Endodermal cell (in vitro differentiated cells): ENCODE measurements around the gene KIF2A. TPM values are rescaled to one million over a fixed set of nuclear protein-coding genes. Genes with fewer than 3 reads are reported as not detected.

Experiments
- DNase-seq: peaks from one replicate; pipeline ENCODE4 v3.0.0-alpha.2; 2017
- H3K27ac ChIP-seq: 2 replicates; pipeline ENCODE4 v1.5.1; 2013; ENCODE audit warnings: mild to moderate bottlenecking, low read depth, low read length, moderate library complexity
- H3K27me3 ChIP-seq: 2 replicates; pipeline ENCODE4 v1.6.1; 2013; ENCODE audit warnings: mild to moderate bottlenecking, low read length, moderate library complexity; ENCODE audit not compliant: insufficient read depth, control insufficient read depth, poor library complexity, severe bottlenecking
- H3K36me3 ChIP-seq: 2 replicates; pipeline ENCODE4 v1.7.0; 2013; ENCODE audit warnings: mild to moderate bottlenecking, low read length, moderate library complexity; ENCODE audit not compliant: control insufficient read depth, insufficient read depth
- H3K4me1 ChIP-seq: one replicate; pipeline ENCODE4 v1.7.0; 2013; ENCODE audit warnings: low read length; ENCODE audit not compliant: control insufficient read depth, insufficient read depth
- H3K4me3 ChIP-seq: 2 replicates; pipeline ENCODE4 v1.5.1; 2013; ENCODE audit warnings: mild to moderate bottlenecking, low read length, moderate library complexity
- H3K9ac ChIP-seq: 2 replicates; pipeline ENCODE4 v1.6.1; 2013; ENCODE audit warnings: mild to moderate bottlenecking, low read length, moderate library complexity; ENCODE audit not compliant: poor library complexity, severe bottlenecking; ENCODE audit errors: extremely low read depth
- H3K9me3 ChIP-seq: 2 replicates; pipeline ENCODE4 v1.6.1; 2013; ENCODE audit warnings: mild to moderate bottlenecking, low read length, moderate library complexity; ENCODE audit not compliant: control insufficient read depth
- H3K27ac Mint-ChIP-seq: 2 replicates; pipeline ENCODE4 v1.8.0; 2020; ENCODE audit warnings: mixed read lengths
- H3K27me3 Mint-ChIP-seq: 2 replicates; pipeline ENCODE4 v1.8.0; 2021; ENCODE audit warnings: mild to moderate bottlenecking, mixed read lengths; ENCODE audit not compliant: insufficient read depth
- H3K36me3 Mint-ChIP-seq: 2 replicates; pipeline ENCODE4 v1.8.0; 2020; ENCODE audit warnings: low read depth, mixed read lengths
- H3K4me1 Mint-ChIP-seq: 2 replicates; pipeline ENCODE4 v1.8.0; 2020; ENCODE audit warnings: mixed read lengths
- H3K4me3 Mint-ChIP-seq: 2 replicates; pipeline ENCODE4 v1.8.0; 2020; ENCODE audit warnings: mild to moderate bottlenecking, moderate library complexity, mixed read lengths
- H3K9me3 Mint-ChIP-seq: 2 replicates; pipeline ENCODE4 v1.8.0; 2020; ENCODE audit warnings: mild to moderate bottlenecking, mixed read lengths
- CTCF ChIP-seq: fragments of 200-600 bp; sonication (generic); conservative IDR thresholded peaks from 2 replicates; pipeline ENCODE4 v1.5.0; 2021; ENCODE audit warnings: antibody characterized with exemption, mild to moderate bottlenecking
- WGBS, 2 experiments: methylation state at CpG; one replicate each; pipeline versions ENCODE4 v1.1.5 to v1.1.7; 2013; ENCODE audit warnings: missing lambda C conversion rate in 2 of 2, mixed read lengths in 1 of 2; ENCODE audit not compliant: insufficient coverage in 1 of 2, insufficient read length in 1 of 2; 5-methylcytosine and 5-hydroxymethylcytosine counted together
- total RNA-seq, 2 donors: library from RNA; stranded (reverse); fragmentation: NEBNext Ultra II Directional in 1 of 2; extraction: Animal tissue kit (Norgen Biotek cat#: 25700) in 1 of 2; gene quantifications; 2 replicates in 1 of 2; 3 replicates in 1 of 2; pipeline ENCODE4 v1.2.1, GENCODE V29; 2021

Gene KIF2A
- total RNA-seq, 2 donors from 2014 or later, result 67.4 to 74.6 TPM

- Mint-ChIP-seq H3K4me3 (no peak overlapping the region), H3K4me1 (peaks cover 5% of the 10 kb centered on the region), H3K27me3 (peaks cover 2% of the 10 kb centered on the region), H3K9me3 (no peaks in the 10 kb centered on the region), H3K27ac (no peak overlapping the region), H3K36me3 (no peaks in the 10 kb centered on the region)
- Histone ChIP-seq H3K27me3 (no peaks in the 10 kb centered on the region), H3K4me3 (no peak overlapping the region), H3K4me1 (no peaks in the 10 kb centered on the region), H3K9ac (no peak overlapping the region), H3K36me3 (no peaks in the 10 kb centered on the region), H3K27ac (no peak overlapping the region), H3K9me3 (no peaks in the 10 kb centered on the region)
- DNase-seq, result no peak
- TF ChIP-seq CTCF, result no peak
- 92 to 93% methylated on average over 2 of the region's 2 CpGs for WGBS, 2 experiments
These were observed 46.2 kb upstream of the KIF2A start for GRCh38 chr5:62259699-62260250.

- Histone ChIP-seq H3K27me3 (no peaks in the 10 kb centered on the region), H3K36me3 (no peaks in the 10 kb centered on the region), H3K9me3 (no peaks in the 10 kb centered on the region), H3K4me1 (no peaks in the 10 kb centered on the region), H3K9ac (no peak overlapping the region), H3K4me3 (no peak overlapping the region), H3K27ac (no peak overlapping the region)
- no peak overlapping the region for H3K27ac Mint-ChIP-seq
- peaks cover 5% of the 10 kb centered on the region for H3K4me1 Mint-ChIP-seq
- peaks cover 2% of the 10 kb centered on the region for H3K27me3 Mint-ChIP-seq
- H3K36me3 Mint-ChIP-seq, result no peaks in the 10 kb centered on the region
- DNase-seq, result no peak
- TF ChIP-seq CTCF, result no peak
- H3K4me3 Mint-ChIP-seq, result no peak overlapping the region
- no peaks in the 10 kb centered on the region for H3K9me3 Mint-ChIP-seq
- WGBS, 2 experiments, result 88 to 92% methylated on average over 5 of the region's 5 CpGs
These were observed 45.5 kb upstream of the KIF2A start for GRCh38 chr5:62260513-62260912.

GRCh38 chr5:62263401-62263800, 42.6 kb upstream of the KIF2A start:
- H3K4me3 Mint-ChIP-seq, result no peak overlapping the region
- H3K27ac Mint-ChIP-seq, result no peak overlapping the region
- H3K27me3 ChIP-seq, result no peaks in the 10 kb centered on the region
- no peak overlapping the region for H3K4me3 ChIP-seq
- no peaks in the 10 kb centered on the region for H3K4me1 ChIP-seq
- H3K9me3 ChIP-seq, result no peaks in the 10 kb centered on the region
- no peak overlapping the region for H3K9ac ChIP-seq
- H3K4me1 Mint-ChIP-seq, result no peaks in the 10 kb centered on the region
- no peak for TF ChIP-seq CTCF
- DNase-seq, result no peak
- H3K27ac ChIP-seq, result no peak overlapping the region
- H3K36me3 Mint-ChIP-seq, result no peaks in the 10 kb centered on the region
- H3K9me3 Mint-ChIP-seq, result no peaks in the 10 kb centered on the region
- no peaks in the 10 kb centered on the region for H3K36me3 ChIP-seq
- H3K27me3 Mint-ChIP-seq, result peaks cover 2% of the 10 kb centered on the region
